Measurements from ENCODE around the gene TECRL. TPM values are rescaled to one million over a fixed set of nuclear protein-coding genes. Genes with fewer than 3 reads are reported as not detected.

TECRL gene
- total RNA-seq, 4 donors from 2014 or later: not detected

GRCh38 chr4:64405761-64406160 lies 3.5 kb downstream of the TECRL start:
- TF ChIP-seq, protein P1, sequence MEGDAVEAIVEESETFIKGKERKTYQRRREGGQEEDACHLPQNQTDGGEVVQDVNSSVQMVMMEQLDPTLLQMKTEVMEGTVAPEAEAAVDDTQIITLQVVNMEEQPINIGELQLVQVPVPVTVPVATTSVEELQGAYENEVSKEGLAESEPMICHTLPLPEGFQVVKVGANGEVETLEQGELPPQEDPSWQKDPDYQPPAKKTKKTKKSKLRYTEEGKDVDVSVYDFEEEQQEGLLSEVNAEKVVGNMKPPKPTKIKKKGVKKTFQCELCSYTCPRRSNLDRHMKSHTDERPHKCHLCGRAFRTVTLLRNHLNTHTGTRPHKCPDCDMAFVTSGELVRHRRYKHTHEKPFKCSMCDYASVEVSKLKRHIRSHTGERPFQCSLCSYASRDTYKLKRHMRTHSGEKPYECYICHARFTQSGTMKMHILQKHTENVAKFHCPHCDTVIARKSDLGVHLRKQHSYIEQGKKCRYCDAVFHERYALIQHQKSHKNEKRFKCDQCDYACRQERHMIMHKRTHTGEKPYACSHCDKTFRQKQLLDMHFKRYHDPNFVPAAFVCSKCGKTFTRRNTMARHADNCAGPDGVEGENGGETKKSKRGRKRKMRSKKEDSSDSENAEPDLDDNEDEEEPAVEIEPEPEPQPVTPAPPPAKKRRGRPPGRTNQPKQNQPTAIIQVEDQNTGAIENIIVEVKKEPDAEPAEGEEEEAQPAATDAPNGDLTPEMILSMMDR (IDR thresholded peaks at IDR 0.05): no peak
- no peak for TF ChIP-seq POLR2A (IDR thresholded peaks at IDR 0.05)
- peaks cover 0 to 5% (median 0%) of the 10 kb centered on the region in 4 donors for H3K9me3 ChIP-seq
- no peaks in the 10 kb centered on the region for H3K27me3 ChIP-seq
- H3K4me1 ChIP-seq: no peaks in the 10 kb centered on the region
- H3K4me3 ChIP-seq: no peak overlapping the region
- H3K36me3 ChIP-seq: no peaks in the 10 kb centered on the region
- H3K27ac ChIP-seq: no peak overlapping the region
- DNase-seq: no peak

DNA sequence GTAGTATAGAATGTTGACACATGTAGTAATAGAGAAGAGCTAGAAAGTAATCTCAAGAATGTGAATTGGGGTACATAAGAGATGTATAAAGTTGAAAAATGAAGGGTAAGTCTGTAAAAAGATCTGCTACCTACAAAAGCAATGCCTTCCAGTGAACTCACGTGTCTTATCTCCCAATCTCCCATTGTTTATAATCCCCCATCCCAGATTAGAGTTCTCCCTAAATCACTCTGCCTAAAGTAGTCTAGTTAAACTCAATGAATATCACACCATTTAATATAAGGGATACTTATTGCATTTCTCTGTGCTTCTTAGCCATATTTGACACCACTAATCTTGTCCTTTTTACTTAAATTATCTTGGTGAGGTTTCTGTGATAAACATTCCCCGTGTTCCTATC lies 6.6 kb downstream of the TECRL start:
- no peak for TF ChIP-seq POLR2A (IDR thresholded peaks at IDR 0.05)
- TF ChIP-seq, protein P1 (IDR thresholded peaks at IDR 0.05): no peak

GRCh38 chr4:64399313-64400109 lies 9.7 kb downstream of the TECRL start:
- DNase-seq: no peak

More for the DNA sequence above, 6.6 kb downstream of the TECRL start:
- Histone ChIP-seq H3K27me3 (no peaks in the 10 kb centered on the region), H3K27ac (no peak overlapping the region), H3K4me3 (no peak overlapping the region), H3K36me3 (no peaks in the 10 kb centered on the region), H3K4me1 (no peaks in the 10 kb centered on the region), H3K9me3 (peaks cover 0 to 6% (median 0%) of the 10 kb centered on the region in 4 donors)
- DNase-seq: no peak

DNA sequence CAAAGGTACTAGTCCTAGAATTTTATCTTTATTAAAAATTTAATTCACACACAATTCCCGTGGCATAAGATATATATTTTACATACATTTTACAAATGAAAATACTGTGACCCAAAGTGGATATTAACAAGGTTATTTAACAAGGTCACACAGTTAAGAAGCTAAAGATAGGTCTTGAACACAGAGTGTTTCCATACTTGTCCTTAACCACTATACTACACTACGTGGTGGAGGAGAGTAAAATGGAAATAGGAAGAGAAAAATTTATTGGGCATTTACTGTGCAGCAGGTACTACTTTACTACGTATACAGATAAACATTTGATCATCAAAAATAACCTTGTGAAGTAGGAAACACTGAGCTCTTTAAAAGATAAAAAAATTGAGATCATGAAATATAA lies 14.8 kb downstream of the TECRL start:
- Histone ChIP-seq H3K27ac (no peak overlapping the region), H3K36me3 (no peaks in the 10 kb centered on the region), H3K4me1 (no peaks in the 10 kb centered on the region), H3K4me3 (no peak overlapping the region), H3K9me3 (no peaks in the 10 kb centered on the region), H3K27me3 (no peaks in the 10 kb centered on the region)
- no peak for DNase-seq
- TF ChIP-seq POLR2A (IDR thresholded peaks at IDR 0.05): no peak
- TF ChIP-seq, protein P1 (IDR thresholded peaks at IDR 0.05): no peak

More at GRCh38 chr4:64399313-64400109, 9.7 kb downstream of the TECRL start:
- Histone ChIP-seq H3K4me3 (no peak overlapping the region), H3K27ac (no peak overlapping the region), H3K4me1 (no peaks in the 10 kb centered on the region), H3K36me3 (no peaks in the 10 kb centered on the region), H3K27me3 (no peaks in the 10 kb centered on the region), H3K9me3 (peaks cover 0 to 6% (median 0%) of the 10 kb centered on the region in 4 donors)
- TF ChIP-seq, protein P1 (IDR thresholded peaks at IDR 0.05): no peak
- no peak for TF ChIP-seq POLR2A (IDR thresholded peaks at IDR 0.05)

GRCh38 chr4:64388252-64388651 lies 21.0 kb downstream of the TECRL start:
- H3K36me3 ChIP-seq: no peaks in the 10 kb centered on the region
- TF ChIP-seq, protein P1 (IDR thresholded peaks at IDR 0.05): no peak
- TF ChIP-seq POLR2A (IDR thresholded peaks at IDR 0.05): no peak
- H3K4me3 ChIP-seq: no peak overlapping the region
- DNase-seq: no peak
- H3K27ac ChIP-seq: no peak overlapping the region
- H3K27me3 ChIP-seq: no peaks in the 10 kb centered on the region
- H3K9me3 ChIP-seq: no peaks in the 10 kb centered on the region
- no peaks in the 10 kb centered on the region for H3K4me1 ChIP-seq
